GM18951 (cell line): ENCODE data around the gene GLCE.
"Not testable (repeated sequence)": the region's sequence is repeated elsewhere in the genome, so short reads cannot be mapped to it uniquely, and the experiment has no call there.

Experiments
- POLR2A ChIP-seq: IDR thresholded peaks from 4 replicates; pipeline ENCODE4 v1.6.1; 2011; ENCODE audit warnings: mild to moderate bottlenecking; ENCODE audit not compliant: insufficient read length, insufficient read depth; ENCODE audit errors: extremely low read depth
- in situ Hi-C: fragments of 300-500 bp; cut with MboI; formaldehyde crosslinking; loops from one replicate; pipeline ENCODE4 v1.12.0; 2022; ENCODE audit warnings: low sequenced_read_pairs, mixed read lengths, inconsistent platforms; ENCODE audit not compliant: unreplicated experiment

The GLCE gene

GRCh38 chr15:69288531-69289341, 128.3 kb downstream of the GLCE start:
- in situ Hi-C loops, result no loop called here
- no peak for TF ChIP-seq POLR2A

DNA sequence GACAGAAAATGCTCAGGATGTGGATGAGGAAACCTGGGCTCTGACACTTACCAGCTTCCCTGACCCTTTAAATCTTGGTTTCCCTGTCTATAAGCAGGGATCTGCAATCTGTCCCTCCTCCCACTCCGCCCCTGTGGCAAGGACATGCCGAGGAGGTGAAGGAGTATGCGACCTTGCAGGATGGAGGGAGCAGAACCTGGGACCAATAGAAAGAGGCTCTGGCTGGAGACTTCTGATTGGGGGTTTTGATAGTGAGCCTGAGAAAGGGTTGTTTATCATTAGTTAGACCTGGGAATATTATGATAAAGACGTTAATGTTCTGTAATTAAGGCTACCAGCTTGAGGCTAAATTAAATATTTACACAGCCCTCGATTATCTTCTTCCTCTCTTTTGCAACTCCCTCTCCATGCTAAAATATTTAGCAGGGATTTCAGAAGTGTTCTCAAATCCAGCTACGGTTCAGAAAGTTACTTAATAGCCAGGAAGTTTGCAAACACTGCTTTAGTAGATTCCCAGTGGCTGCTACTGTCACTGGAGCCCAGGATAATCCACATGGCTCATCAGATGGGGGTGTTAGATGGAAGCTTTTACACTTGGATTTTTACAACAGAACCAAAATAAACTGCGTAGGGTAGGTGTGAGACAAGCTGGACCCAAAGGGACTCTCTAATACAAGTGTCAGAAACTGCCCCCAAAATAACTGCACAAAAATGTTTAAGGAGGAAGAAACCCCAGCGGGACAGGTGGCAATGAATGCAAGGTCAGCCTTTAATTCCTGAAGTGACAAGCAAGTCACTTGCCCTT, 129.1 kb downstream of the GLCE start:
- in situ Hi-C loops, result no loop called here
- no peak for TF ChIP-seq POLR2A

GRCh38 chr15:69290346-69291164, 130.1 kb downstream of the GLCE start:
- in situ Hi-C loops, result no loop called here
- TF ChIP-seq POLR2A, result no peak

GRCh38 chr15:69291651-69292050, 131.2 kb downstream of the GLCE start:
- in situ Hi-C loops, result not testable (repeated sequence)

GRCh38 chr15:69292826-69293420, 132.5 kb downstream of the GLCE start:
- TF ChIP-seq POLR2A, result no peak
- in situ Hi-C loops, result no loop called here

- no peak for TF ChIP-seq POLR2A
- in situ Hi-C loops, result no loop called here
Observed at GRCh38 chr15:69293741-69294615, 133.5 kb downstream of the GLCE start.

GRCh38 chr15:69296606-69297005, 136.2 kb downstream of the GLCE start:
- TF ChIP-seq POLR2A, result no peak
- in situ Hi-C loops, result no loop called here

- no peak for TF ChIP-seq POLR2A
- in situ Hi-C loops, result no loop called here
Observed at GRCh38 chr15:69297642-69298353, 137.4 kb downstream of the GLCE start.

- in situ Hi-C loops, result no loop called here
Observed at GRCh38 chr15:69298354-69298696, 137.9 kb downstream of the GLCE start.

GRCh38 chr15:69298697-69299441, 138.4 kb downstream of the GLCE start, which contains the start of gene PAQR5:
Gene PAQR5, plus strand, starts transcription at chr15:69298912. Its CDS starts 61,169 bp downstream, at chr15:69360081.
- no peak for TF ChIP-seq POLR2A
- in situ Hi-C loops, result no loop called here

More at GRCh38 chr15:69298354-69298696, 137.9 kb downstream of the GLCE start:
- TF ChIP-seq POLR2A, result no peak

DNA sequence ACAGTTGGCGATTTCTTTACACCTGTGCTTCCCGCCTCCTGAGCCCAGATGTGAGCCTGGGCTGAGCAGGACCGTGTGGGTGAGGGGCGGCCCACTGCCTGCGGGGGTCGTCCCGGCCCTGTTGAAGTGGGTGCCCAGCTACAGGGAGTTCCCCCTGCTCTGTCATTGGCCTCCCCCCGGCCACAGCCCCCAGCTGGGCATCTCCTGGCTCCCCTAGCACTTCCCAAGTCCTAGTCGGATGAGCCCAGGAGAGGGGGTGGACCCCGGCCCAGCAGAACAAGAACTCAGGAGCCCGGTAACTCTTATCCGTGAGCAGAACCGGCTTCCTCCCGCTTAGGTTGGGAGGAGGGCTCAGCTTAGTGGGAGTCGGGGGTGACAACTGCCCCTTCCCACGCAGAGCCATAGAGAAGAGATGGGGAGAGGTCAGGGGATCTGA, 139.0 kb downstream of the GLCE start:
- no peak for TF ChIP-seq POLR2A
- in situ Hi-C loops, result no loop called here
